Hepatocyte (in vitro differentiated cells): ENCODE results near the gene PSMC5.

Source experiments
- EZH2phosphoT487 ChIP-seq: fragments of 200-600 bp; sonication (generic); IDR thresholded peaks from one replicate; pipeline ENCODE4 v1.6.1; 2018; ENCODE audit warnings: antibody characterized with exemption, mild to moderate bottlenecking, low read depth, moderate library complexity; ENCODE audit not compliant: unreplicated experiment, severe bottlenecking
- TF ChIP-seq, protein P1 (sequence below): fragments of 200-600 bp; sonication (generic); IDR thresholded peaks from 2 replicates; pipeline ENCODE4 v1.5.1; 2016; ENCODE audit warnings: antibody characterized with exemption, mild to moderate bottlenecking; ENCODE audit not compliant: poor library complexity

DNA sequence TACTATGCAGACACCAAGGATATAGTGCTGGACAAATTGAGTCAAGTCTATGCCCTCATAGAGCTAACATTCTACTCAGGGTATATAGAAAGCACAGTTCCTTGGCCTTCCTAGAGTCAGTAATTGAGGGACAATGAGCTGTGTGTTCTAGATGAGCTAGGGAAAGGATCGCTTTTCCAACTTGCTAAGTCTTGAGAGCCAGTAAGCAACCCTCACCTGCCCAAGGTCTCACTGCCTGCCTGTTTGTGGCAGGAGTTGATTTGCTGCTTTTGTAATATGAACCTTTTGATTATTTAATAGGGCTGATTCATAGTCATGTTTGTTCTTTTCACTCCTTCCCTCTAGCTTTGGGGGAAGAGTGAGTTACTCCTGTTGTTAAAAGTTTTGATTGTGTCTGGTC, 46.7 kb upstream of the PSMC5 start:
- TF ChIP-seq, protein P1, sequence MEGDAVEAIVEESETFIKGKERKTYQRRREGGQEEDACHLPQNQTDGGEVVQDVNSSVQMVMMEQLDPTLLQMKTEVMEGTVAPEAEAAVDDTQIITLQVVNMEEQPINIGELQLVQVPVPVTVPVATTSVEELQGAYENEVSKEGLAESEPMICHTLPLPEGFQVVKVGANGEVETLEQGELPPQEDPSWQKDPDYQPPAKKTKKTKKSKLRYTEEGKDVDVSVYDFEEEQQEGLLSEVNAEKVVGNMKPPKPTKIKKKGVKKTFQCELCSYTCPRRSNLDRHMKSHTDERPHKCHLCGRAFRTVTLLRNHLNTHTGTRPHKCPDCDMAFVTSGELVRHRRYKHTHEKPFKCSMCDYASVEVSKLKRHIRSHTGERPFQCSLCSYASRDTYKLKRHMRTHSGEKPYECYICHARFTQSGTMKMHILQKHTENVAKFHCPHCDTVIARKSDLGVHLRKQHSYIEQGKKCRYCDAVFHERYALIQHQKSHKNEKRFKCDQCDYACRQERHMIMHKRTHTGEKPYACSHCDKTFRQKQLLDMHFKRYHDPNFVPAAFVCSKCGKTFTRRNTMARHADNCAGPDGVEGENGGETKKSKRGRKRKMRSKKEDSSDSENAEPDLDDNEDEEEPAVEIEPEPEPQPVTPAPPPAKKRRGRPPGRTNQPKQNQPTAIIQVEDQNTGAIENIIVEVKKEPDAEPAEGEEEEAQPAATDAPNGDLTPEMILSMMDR: no peak
- TF ChIP-seq EZH2phosphoT487: no peak
